ENCODE results near the gene PLXNC1.

Gene PLXNC1

DNA sequence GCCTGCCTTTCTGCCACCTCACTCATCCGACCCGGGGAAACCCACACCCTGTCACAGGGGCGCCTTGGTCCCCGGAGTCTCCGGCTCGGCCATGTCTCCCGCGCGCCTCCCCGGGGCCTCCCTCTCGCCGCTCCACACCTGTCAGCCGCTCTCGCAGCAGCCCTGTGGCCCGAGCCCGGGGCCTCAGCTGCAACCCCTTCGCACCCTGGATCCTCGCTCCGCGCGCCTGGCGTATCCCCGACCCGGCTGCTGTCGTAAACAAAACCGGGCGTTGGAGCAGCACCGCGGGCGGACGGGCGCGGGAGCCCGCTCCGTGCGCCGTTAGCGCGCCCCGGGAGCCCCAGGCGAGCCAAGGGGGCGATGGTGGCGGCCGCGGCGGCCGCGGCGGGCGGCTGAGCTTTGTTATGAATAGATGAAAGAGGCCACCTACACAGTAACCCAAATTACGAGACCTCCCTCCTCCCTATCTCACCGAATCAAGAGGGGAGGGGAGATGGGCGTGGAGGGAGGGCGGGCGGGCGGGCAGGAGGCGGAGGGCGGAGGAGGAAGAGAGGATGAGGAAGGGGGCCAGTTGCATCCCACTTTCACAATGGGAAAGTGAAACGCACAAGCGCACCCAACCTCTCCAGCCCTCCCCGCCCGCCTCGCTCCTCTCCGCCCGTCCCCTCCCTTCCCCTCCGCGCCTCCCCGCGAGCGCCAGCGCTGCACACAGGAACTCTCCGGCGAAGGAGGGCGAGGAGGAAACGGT is at the start of gene PLXNC1:
TSS of gene PLXNC1 (plus strand) at position 587 of the 748 bp plus-strand sequence. CDS start 395 bp downstream, outside the sequence.
- in situ Hi-C loops (cut with MboI; ENCODE audit: low sequenced_read_pairs): no loop called here

DNA sequence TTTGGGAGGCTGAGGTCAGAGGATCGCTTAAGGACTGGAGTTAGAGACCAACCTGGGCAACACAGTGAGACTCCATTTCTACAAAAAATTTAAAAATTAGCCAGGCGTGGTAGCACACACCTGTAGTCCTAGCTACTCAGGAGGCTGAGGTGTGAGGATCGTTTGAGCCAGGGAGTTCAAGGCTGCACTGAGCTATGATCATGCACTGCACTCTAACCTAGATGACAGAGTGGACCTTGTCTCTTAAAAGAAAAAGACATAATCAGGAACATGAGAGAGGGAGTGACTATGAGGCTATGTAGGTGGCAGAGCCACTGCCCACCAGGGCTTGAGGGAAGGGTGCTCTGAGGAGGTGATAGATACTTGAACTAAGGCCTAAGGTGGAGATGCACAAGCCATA is 49.2 kb upstream of the PLXNC1 start:
- in situ Hi-C loops (cut with MboI; ENCODE audit: low sequenced_read_pairs): loop anchor here (25.0 kb wide), 2 partner anchors 587 to 1137 kb away; no protein-coding TSS in a partner anchor

DNA sequence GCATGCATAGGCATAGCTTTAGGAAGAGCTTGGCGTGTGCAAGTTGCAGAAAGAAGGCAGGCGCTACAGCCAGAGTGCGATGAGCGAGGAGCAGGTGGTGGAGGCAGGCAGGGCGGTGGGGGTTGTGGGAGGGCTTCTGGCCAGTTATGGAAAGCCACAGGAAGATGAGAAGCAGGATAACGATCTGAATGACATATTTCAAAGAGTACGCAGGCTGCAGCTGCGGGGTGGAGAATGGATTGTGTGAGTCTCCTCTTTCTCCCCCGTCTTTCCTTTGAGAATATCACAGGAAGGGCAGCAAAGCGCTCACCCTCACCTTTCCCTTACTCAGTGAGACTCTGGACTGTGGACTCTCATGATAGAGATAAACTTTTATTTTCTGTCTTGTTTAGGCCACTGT is 48.7 kb upstream of the PLXNC1 start:
- in situ Hi-C loops (cut with MboI; ENCODE audit: low sequenced_read_pairs): loop anchor here (25.0 kb wide), 2 partner anchors 587 to 1137 kb away; no protein-coding TSS in a partner anchor

DNA sequence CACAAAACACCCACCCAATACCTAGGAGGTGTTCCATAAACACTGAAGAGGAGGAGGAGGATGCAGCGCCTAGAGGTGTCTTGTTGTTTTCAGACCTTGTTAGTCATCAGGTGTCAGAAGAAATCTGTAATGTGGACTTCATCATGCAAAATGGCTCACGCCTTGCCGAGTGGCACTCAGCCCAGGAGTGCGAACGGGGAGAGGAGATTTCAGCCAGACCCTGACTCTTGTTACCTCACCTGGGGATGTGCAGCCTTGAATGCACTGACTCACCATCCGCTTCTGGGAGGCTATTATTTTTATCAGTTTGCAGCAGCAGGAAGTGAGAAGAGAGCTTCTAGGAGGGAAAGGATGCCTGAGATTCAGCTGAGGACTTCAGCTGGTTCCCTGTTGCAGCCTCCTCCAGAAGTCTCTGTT is 48.2 kb upstream of the PLXNC1 start:
- in situ Hi-C loops (cut with MboI; ENCODE audit: low sequenced_read_pairs): no loop called here

DNA sequence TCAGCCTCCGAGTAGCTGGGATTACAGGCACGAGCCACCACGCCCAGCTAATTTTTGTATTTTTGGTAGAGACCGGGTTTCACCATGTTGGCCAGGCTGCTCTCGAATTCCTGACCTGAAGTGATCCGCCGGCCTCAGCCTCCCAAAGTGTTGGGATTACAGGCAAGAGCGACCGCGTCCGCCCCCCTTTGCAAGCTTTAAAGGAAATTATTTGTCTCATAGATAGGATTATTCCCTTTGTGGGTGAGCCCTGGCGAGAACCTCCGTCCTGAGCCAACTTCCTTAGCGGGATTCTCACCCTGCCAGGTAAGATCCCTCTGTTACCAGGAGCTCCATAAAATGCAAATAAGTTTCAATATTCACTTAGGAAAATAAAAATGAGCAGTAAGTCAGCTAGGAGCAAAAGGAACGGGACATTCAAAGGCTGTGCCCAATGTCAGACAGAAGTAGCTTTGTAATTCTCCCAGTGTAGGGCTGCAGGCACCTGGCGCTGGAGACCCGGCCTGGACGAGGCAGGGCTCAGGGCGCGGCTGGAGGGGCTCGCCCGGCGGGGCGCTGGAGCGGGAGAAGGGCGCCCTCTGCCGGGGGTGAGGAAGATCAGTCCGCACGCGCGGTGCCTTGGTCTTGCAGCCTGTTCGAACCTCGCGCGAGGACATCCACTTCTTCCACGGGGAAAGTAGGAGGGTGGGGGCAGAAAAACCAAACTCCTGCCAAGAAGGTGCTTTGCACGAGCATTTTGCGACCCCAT is 47.2 kb upstream of the PLXNC1 start:
- in situ Hi-C loops (cut with MboI; ENCODE audit: low sequenced_read_pairs): no loop called here

DNA sequence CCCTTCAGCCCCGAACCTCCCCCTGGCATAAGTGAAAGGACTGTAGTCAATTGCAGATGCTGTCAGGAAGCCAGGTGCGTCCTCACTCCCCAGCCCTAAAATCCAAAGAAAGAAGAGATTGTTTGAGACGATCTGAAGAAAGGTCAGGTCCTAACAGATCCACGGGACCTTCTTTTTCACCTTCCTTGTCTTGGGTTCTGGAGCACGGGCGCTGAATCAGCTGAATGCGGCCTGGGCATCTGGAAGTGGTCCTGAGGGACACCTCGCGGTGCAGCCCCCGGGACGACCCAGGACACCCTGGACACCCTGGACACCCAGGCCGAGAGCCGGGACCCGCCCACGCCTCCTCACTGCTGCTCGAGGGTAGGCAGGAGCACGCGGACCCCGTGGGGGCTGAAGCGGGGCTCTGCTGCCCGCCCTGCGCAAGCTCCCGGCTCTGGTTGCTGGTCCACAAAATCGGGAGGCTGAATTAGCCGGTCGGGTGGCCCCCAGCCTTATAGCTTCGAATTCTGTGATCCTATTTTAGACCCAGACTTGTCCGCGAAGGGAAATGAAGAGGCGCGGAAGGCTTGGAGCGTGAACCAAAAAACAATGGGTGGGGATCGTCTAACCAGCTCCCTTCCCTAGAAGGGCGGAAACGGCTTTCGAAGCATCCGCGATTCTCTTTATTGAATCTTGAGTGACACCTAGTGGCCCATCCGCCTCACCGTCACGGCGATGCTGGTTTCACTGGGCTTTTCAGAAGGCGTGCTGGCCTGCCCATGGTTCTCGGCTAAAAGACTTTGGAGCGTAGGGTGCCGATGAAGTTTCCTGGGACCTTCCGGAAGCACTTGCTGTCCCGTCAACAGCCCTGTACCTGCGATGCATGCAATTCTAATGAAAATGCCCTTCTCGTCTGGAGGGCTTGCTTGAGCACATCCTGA is 46.4 kb upstream of the PLXNC1 start:
- in situ Hi-C loops (cut with MboI; ENCODE audit: low sequenced_read_pairs): no loop called here

DNA sequence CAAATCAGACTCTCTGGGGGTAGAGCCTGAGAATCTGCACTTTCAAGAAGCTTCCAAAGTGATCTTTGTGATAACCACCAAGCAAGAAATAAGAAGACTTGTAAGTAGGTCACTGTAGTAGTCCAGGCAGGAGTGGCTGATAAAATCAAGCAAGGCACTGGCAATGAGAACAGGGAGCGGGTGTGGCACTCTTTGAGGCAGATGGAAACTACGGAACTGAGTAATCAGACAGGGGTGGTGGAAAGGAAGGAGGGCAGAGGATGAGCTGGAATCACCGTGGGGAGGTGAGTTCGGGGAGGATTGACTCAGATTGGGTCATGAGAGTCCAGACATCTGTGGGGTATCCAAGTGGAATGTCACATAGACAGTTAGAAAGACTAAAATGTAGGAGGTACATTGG is 44.4 kb upstream of the PLXNC1 start:
- in situ Hi-C loops (cut with MboI; ENCODE audit: low sequenced_read_pairs): no loop called here

GRCh38 chr12:94107910-94108309 is 40.5 kb upstream of the PLXNC1 start:
- in situ Hi-C loops (cut with MboI; ENCODE audit: low sequenced_read_pairs): no loop called here

DNA sequence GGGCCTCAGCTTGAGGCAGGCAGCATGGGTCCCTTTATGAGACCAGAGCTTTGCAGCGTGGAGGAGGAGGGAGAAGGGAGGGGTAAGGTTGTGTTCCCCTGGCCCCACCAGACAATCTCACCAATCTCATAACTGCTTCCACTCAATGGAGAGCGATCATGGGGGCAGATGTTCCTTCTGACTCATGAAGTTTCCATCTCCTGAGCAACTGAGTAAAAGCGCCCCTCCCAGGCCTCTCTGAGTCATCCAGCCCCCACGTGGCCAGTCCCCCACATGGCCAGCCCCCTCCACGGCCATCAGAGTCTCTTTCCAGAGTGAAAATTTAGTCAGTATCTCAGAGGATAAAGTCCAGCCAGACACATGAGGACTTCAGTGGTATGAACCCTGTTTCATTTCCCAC is 39.2 kb upstream of the PLXNC1 start:
- in situ Hi-C loops (cut with MboI; ENCODE audit: low sequenced_read_pairs): no loop called here

- in situ Hi-C loops (cut with MboI; ENCODE audit: low sequenced_read_pairs): no loop called here
Measured at GRCh38 chr12:94110258-94110657, 38.1 kb upstream of the PLXNC1 start.

GRCh38 chr12:94111302-94111701 is 37.1 kb upstream of the PLXNC1 start:
- in situ Hi-C loops (cut with MboI; ENCODE audit: low sequenced_read_pairs): no loop called here

DNA sequence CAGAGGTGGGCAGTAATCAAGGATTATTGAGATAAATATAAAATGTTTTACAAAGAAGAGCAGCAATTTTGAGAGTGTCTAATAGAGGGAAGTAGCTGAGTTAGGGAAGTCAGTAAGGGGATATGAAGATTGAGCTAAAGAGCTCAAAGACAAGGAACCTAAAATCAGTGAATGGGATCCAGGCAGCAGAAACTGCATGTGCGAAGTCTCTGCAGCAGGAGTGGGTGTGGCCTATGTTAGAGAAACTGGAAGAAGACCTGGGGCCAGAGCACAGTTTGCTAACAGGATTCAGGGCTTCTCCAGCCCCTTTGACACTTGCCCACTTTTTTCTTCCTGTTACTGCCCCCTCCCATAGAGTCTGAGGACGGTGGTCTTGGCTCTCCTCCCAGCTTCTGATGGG is 36.3 kb upstream of the PLXNC1 start:
- in situ Hi-C loops (cut with MboI; ENCODE audit: low sequenced_read_pairs): no loop called here

GRCh38 chr12:94114166-94114565 is 34.2 kb upstream of the PLXNC1 start:
- in situ Hi-C loops (cut with MboI; ENCODE audit: low sequenced_read_pairs): no loop called here

- in situ Hi-C loops (cut with MboI; ENCODE audit: low sequenced_read_pairs): no loop called here
Measured at GRCh38 chr12:94116191-94116590, 32.2 kb upstream of the PLXNC1 start.

GRCh38 chr12:94121886-94122285 is 26.5 kb upstream of the PLXNC1 start:
- in situ Hi-C loops (cut with MboI; ENCODE audit: low sequenced_read_pairs): no loop called here

DNA sequence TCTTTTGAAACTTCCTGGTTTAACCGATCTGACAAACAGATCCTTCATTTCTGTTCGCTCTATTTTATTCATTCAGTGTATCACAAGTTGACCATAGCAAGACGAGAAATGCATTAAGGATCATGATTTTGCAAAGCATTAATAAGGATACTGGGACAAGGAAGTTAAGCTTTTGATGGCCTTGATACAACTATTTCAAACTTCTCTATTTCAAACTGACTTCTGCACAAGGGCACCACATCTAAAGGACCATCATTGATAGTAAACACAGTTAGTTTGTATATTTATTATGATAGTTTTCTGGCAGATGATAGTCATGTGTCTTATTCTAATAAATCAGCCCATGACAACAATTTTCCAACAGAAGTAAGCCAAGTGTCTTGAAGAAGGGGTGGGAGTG is 25.8 kb upstream of the PLXNC1 start:
- in situ Hi-C loops (cut with MboI; ENCODE audit: low sequenced_read_pairs): no loop called here

GRCh38 chr12:94123127-94123526 is 25.2 kb upstream of the PLXNC1 start:
- in situ Hi-C loops (cut with MboI; ENCODE audit: low sequenced_read_pairs): no loop called here

DNA sequence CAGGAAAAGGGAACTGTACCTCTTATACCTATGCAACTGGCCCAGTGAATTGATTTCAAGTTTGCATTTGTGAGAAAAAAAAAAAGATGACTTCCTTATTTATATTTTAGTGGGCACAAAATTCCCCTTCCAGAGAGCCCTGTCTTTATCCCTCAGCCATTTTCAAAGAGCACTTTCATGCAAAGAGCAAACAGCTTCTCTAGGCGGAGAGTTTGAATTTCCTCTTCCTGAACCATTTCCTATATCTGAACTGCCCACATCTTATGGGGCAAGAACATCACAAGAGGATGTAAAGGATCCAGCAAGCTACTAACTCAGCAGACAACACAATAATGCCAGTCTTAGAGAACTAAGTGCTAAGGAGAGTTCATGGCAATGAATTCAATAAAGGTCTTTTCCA is 22.3 kb upstream of the PLXNC1 start:
- in situ Hi-C loops (cut with MboI; ENCODE audit: low sequenced_read_pairs): no loop called here

DNA sequence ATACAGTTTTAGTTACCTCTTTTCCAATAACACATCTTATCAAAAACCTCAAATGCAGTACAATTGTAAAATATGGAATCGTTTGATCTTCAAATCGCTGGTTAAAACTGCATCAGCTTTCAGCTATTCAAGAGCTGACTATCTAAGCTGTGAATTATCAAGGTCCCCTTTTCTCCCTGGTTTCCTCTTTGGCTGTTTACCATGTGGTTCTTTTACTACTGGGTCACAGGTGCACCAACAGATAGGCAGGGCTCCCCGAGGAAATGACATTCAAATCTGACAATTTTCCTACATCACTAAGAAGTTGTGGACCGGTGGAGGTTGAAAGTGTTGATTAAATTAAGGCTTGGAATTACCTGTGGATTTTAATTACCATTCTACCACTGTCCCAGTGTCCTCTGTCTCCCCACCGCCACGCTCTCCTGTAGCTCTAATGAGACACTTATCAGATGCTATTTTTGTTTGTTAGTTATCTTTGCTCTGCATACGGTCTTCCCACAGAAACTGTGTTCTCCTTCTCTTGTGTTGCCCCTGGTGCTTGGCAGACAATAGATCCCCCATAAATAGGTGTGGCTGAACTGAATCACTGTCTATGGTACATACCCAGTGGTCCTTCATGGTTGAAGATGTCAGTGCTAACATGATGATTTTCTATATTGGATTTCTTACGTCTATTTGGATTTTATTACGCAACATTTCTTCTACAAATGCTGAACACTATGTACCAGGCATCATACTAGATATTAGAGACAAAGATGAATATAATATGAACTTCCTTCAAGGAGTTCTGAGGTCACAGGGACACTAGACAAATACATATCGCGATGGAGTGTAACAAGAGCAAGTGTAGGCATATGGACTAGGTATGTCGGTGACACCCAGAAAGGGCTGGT is 20.9 kb upstream of the PLXNC1 start:
- in situ Hi-C loops (cut with MboI; ENCODE audit: low sequenced_read_pairs): no loop called here

- in situ Hi-C loops (cut with MboI; ENCODE audit: low sequenced_read_pairs): no loop called here
Measured at GRCh38 chr12:94128280-94128679, 20.1 kb upstream of the PLXNC1 start.

Data from HL-60/S4 treated with phorbol 12-myristate 13-acetate at 8.2 ng/mL for 4 days and 3 days (cell line).